UCSD-AML1 (cell line): ENCODE measurements around the gene ABCB8.
A peak's percentile ranks its signal among the peaks of the same experiment; 100 is the strongest.

ENCODE experiments used
- DNase-seq: peaks from one replicate; lab custom pipeline; 2025; ENCODE audit not compliant: unreplicated experiment; lab: John Stamatoyannopoulos, UW

ABCB8 gene

DNA sequence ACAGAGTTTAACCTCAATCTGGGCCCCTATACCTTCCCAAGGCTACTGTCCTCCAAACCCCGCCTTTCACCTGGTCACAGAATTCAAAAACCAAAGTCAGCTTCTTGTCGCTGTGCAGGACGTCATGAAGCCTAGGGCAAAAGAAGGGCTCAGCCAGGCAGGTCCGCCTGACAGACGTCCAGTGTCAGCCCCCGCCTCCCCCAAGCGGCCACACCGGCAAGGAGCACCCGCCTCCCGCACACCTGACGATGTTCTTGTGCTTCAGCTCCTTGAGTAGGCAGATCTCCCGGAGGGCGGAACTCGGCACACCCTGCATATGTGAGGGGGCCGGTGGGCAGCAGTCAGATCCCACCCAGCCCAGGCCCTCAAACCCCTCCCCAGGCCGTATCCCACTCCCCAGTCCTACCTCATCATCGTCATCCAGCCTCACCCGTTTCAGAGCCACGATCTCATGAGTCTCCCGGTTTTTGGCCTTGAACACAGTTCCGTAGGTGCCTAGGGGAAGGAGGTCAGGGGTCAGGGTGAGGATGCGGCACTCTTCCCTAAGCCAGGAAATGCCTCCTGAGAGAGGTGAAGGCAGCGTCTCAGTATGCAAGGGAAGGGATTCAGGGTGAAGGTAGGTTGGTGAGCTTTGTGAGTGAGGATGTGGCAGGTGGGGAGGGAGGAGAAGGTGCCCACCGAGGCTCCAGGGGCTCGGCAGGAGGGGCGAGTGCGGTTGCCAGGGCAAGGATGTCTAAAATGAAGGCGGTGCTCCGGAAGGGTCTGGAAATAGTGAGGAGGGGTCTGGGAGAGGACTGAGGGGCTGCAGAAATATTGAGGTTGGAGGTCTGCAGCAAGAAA lies 28.6 kb downstream of the ABCB8 start:
- DNase-seq = no peak

DNA sequence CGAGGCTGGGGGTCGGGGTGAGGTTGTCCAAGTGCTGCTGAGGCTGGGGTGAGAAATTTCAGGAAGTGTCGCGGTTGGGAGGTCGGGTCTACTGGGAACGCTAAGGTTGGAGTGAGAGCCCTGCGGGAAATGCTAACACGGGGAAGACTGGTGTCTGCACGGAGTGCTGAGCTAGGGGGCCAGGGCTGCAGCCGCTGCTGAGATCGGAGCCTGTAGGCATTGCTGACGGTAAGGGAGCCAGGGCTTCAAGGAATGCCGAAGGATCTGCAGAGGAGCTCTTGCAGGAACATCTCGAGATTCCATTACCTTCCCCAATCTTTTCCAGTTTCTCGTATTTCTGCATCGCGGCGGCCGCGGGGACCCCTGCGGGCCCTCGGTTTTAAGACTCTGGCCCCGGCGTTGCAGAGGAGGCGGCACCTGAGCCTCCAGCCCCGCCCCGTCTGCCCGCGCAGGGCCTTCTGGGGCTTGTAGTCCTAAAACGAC lies 29.3 kb downstream of the ABCB8 start, which contains the start of gene CDK5:
Gene CDK5, minus strand, starts transcription at position 392 of the 483 bp plus-strand sequence. Its CDS starts 49 bp downstream, at position 343.
- DNase-seq = no peak

DNA sequence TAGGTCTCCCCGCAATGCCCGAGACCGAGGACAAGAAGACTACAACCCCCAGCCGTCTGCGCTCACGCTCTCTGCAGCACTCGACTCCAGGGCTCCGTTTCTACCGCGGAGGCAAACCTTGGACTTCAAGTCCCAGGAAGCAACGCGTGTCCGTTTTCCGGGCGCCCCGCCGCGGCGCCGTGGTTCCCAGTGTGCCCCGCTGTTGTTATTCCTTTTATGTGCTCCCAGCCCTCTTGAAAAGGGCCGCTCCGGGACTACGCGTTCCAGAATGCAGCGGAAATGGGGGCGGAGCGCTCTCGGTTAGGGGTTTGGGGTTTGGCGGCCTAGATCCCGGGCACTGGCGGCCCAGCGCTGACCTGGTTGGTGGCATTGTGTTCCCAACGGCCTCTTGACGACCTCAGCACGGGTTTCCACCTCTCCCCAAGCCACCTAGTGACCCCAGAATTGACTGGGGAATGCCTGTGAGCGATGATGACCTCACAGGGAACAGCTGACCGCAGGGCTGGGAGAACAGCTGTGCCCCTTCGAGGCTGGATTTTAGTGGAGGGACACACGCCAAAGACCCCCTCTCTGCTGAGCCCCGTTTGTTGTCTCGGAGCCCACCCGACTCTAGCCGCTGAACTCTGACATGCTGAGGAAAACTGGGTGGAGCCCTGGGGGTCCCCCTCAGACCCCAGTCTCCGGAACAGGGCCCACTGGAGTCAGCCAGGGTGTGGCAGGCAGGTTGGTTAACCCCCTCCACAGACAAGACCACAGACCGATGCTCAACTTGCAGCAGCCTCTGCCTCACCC lies 29.9 kb downstream of the ABCB8 start:
- DNase-seq = peak; percentile 93

GRCh38 chr7:151058781-151059366 lies 30.6 kb downstream of the ABCB8 start:
- no peak for DNase-seq

- peak; percentile 63 for DNase-seq
Observed at GRCh38 chr7:151059367-151060112, 31.3 kb downstream of the ABCB8 start, which contains the start of gene SLC4A2. TSS of gene SLC4A2 (plus strand) at chr7:151059589. CDS start at chr7:151061988, 2,399 bp downstream.

- no peak for DNase-seq
Observed at GRCh38 chr7:151060113-151060415, 31.8 kb downstream of the ABCB8 start.

- DNase-seq = peak; percentile 16
Observed at GRCh38 chr7:151060416-151061212, 32.4 kb downstream of the ABCB8 start.

DNA sequence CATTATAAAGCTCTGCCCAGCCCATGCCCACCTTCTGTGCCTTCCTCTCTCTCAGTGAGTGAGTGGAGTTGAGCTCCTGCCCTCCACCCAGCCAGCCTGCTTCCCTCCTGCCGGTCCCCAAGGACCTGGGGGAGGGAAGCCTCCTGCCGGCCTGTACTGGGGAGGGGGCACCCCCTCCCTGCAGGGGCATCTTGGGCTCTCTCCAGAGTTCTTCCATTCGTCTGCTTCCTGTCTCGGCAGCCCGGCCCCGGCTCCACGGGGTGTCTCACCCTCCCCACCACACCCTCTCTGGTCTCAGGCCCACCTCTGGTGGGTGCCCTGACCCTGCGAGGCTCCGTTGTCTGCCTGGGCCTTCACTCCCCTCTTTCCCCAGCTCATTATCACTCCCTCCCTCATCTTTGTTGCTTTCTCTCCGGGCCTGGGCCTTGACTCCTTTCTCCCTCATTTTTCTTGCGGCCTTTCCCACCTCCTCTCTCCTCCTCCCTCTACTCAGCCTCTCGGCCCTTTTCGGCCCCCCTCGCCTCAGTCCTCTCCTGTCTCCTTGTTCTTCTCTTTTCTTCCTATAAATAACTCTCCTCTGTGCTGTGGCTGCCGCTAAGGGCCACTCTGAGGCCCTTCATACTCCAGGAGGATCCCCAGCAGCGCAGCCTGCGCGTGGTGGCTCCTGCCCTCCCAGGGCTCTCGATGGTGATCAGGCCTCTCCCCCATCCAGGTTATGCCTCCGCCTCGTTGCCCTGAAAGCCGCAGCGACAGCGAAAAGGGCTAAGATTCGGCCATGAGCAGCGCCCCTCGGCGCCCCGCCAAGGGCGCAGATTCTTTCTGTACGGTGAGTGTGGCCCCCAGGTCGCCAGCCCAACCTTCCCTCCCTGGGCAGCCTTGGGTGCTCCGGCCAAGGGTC lies 33.2 kb downstream of the ABCB8 start:
- DNase-seq = no peak

DNA sequence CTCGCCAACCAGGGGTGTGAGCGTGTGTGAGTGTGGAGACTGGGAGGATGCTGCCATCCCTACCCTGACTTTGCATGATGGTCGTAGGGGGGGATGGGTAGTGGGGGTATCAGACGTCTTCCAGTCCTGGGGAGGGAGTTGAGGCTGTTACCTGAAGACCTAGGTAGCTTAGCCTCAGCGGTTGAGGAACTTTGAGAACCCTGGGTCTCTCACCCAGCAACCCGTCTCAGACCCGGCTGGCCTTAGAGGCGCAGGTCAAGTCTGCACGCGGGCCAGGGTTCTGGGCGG lies 33.8 kb downstream of the ABCB8 start:
- no peak for DNase-seq

- DNase-seq = no peak
Observed at GRCh38 chr7:151062399-151063211, 34.4 kb downstream of the ABCB8 start.

DNA sequence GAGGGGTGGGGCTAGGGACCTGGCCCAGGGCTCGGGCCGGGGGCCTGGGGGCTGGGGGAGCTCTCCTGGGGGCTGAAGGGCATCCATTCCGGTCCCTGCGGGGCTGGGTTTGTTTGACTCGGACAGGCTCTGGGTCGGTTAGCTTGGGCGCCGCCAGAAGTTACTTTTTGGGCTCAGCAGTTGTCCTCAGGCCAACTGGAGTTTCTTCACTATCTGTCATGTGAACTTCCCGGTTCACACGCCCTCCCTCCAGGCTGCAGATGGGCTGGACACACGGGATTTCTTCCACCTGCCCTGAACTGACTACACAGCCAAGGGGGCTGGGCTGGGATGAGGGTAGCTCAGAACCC lies 34.9 kb downstream of the ABCB8 start:
- no peak for DNase-seq

DNA sequence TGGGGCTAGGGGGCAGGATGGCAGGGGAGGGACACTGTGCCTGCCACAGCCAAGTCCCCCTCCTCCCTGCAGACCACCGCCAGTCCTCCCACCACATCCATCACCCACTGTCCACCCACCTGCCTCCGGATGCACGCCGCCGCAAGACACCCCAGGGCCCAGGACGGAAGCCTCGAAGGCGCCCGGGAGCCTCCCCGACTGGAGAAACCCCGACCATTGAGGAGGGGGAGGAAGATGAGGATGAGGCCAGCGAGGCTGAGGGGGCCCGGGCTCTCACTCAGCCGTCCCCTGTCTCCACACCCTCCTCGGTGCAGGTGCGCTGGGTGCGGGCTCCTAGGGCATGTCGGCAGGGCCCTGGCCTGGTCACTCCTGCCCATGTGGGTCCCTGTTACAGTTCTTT lies 36.2 kb downstream of the ABCB8 start:
- no peak for DNase-seq

GRCh38 chr7:151064993-151065392 lies 36.7 kb downstream of the ABCB8 start:
- no peak for DNase-seq

- DNase-seq = no peak
Observed at GRCh38 chr7:151065516-151065915, 37.3 kb downstream of the ABCB8 start.

DNA sequence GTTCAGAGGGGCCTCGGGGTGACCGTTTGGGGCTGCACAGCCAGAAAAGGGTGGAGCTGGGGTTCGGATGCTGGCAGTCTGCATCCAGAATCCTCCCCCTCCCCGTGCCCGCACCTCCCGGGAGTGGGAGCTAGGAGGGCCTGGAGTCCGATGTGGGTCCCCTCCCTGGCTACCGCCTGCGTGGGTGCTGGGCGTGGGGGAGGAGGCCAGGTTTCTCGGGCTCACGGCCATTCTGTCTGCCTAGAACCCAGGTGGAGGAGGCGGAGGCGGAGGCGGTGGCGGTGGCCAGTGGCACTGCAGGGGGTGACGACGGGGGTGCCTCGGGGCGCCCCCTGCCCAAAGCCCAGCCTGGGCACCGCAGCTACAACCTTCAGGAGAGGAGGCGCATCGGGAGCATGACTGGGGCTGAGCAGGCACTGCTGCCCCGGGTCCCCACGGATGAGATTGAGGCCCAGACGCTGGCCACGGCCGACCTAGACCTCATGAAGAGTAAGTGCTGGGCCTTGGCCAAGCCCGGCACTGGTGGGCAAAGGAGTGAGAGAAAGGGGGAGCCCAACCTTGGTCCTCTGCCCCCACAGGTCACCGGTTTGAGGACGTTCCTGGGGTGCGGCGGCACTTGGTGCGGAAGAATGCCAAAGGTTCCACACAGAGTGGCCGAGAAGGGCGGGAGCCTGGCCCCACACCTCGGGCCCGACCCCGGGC lies 38.2 kb downstream of the ABCB8 start:
- no peak for DNase-seq

- no peak for DNase-seq
Observed at GRCh38 chr7:151068069-151068773, 40.0 kb downstream of the ABCB8 start.

DNA sequence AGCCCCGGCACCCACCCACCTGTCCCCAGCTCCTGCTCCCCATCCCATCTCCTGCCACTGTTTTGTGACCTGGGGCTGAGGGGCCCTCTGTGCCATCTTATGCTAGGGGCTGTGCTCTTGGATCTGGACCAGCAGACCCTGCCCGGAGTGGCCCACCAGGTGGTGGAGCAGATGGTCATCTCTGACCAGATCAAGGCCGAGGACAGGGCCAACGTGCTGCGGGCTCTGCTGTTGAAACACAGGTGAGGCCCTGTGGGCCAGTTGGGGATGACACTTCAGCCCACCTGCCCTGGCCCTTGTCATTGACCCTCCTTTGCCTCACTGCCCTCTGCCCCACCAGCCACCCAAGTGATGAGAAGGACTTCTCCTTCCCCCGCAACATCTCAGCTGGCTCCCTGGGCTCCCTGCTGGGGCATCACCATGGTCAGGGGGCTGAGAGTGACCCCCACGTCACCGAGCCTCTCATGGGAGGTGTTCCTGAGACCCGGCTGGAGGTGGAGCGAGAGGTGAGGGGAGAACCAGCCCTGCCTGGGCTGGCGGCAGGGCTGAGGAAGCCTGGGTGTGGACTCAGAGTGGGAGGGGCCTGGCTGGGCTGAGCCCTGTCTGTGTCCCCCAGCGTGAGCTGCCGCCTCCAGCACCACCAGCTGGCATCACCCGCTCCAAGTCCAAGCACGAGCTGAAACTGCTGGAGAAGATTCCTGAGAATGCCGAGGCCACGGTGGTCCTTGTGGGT lies 41.8 kb downstream of the ABCB8 start:
- DNase-seq = no peak
